Adrenal gland (tissue), 5 donors: ENCODE measurements around the gene AMER3.

Source experiments
- CTCF ChIP-seq, 6 experiments: fragments of 450-650 bp in 4 of 6; fragments of 200-600 bp in 2 of 6; sonication (generic) in 1 of 6; IDR thresholded peaks; 1 replicate in 5 of 6; 2 replicates in 1 of 6; pipeline versions ENCODE4 v1.5.1 to v1.8.0; 2016 to 2021; ENCODE audit warnings: antibody characterized with exemption in 6 of 6, mild to moderate bottlenecking in 2 of 6, moderate library complexity in 1 of 6
- POLR2A ChIP-seq, 2 donors: fragments of 450-650 bp; IDR thresholded peaks; one replicate each; pipeline ENCODE4 v1.6.1; 2017; ENCODE audit warnings: antibody characterized with exemption in 2 of 2, mild to moderate bottlenecking in 2 of 2, moderate library complexity in 1 of 2
- donor health status: DM: no; HTN: no; CAD: no.

GRCh38 chr2:130762031-130762909 is 6.9 kb downstream of the AMER3 start:
- TF ChIP-seq CTCF (IDR thresholded peaks at IDR 0.05): no peak
- TF ChIP-seq POLR2A (IDR thresholded peaks at IDR 0.05): no peak
